Activated CD8-positive, alpha-beta memory T cell treated with anti-CD3 and anti-CD28 coated beads, Interleukin-2, amount 10 ng/mL, durations not matched to agents 7 days and 5 days (primary cell): ENCODE results near the gene TCF12. TPM values are rescaled to one million over a fixed set of nuclear protein-coding genes. Genes with fewer than 3 reads are reported as not detected.

Experiments used
- ATAC-seq: fragments of 150-1000 bp; cut with Tn5 transposase; one replicate; pipeline ENCODE4 v1.10.0; 2021; ENCODE audit warnings: moderate library complexity
- CTCF ChIA-PET: fragments of 350-600 bp; sonication (Branson Sonifier 250); formaldehyde crosslinking; loops from one replicate; lab custom pipeline; 2021; ENCODE audit warnings: antibody characterized with exemption; lab: Charles Lee
- DNase-seq: peaks from one replicate; pipeline ENCODE4 v3.0.0-alpha.2; 2020
- H3K27ac Mint-ChIP-seq: one replicate; pipeline ENCODE4 v1.8.0; 2021; ENCODE audit warnings: mild to moderate bottlenecking, mixed read lengths
- H3K27me3 Mint-ChIP-seq: one replicate; pipeline ENCODE4 v1.8.0; 2021; ENCODE audit warnings: mixed read lengths
- H3K36me3 Mint-ChIP-seq: one replicate; pipeline ENCODE4 v1.8.0; 2021; ENCODE audit warnings: mild to moderate bottlenecking, mixed read lengths
- H3K4me1 Mint-ChIP-seq: one replicate; pipeline ENCODE4 v1.8.0; 2021; ENCODE audit warnings: mixed read lengths
- H3K4me3 Mint-ChIP-seq: one replicate; pipeline ENCODE4 v1.8.0; 2021; ENCODE audit warnings: mild to moderate bottlenecking, moderate library complexity, mixed read lengths
- H3K9me3 Mint-ChIP-seq: one replicate; pipeline ENCODE4 v1.8.0; 2022; ENCODE audit warnings: low read depth, mixed read lengths
- total RNA-seq, 2 experiments: library from RNA; stranded (reverse); gene quantifications; one replicate each; pipeline ENCODE4 v1.2.3, GENCODE V29; 2021

TCF12 gene
- total RNA-seq, 2 experiments from 2014 or later = 75.4 to 89.0 TPM

DNA sequence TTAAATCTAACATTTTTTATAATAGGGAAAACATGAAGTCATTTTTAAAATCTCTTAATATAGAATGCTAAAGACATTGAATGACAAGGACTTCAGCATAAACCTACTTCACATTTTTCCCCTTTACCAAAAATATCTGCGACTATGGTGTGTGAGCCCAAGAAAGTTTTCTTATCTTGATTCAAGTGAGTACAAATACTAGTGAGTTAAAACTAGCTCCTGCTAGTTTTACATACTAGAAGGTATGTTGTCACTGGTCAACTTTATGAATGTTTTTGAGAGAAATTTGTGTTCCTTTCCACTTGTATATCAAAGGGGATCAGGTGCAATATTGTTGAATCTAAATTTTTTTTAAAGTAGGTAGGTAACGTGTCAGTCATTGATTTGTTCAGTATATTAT, 305.4 kb downstream of the TCF12 start:
- CTCF ChIA-PET = no interaction called here
- H3K36me3 Mint-ChIP-seq = no peaks in the 10 kb centered on the region
- no peak overlapping the region for H3K4me3 Mint-ChIP-seq
- DNase-seq (no peak), ATAC-seq (no peak)
- no peaks in the 10 kb centered on the region for H3K27me3 Mint-ChIP-seq
- H3K27ac Mint-ChIP-seq = no peak overlapping the region
- no peaks in the 10 kb centered on the region for H3K4me1 Mint-ChIP-seq
- no peaks in the 10 kb centered on the region for H3K9me3 Mint-ChIP-seq

GRCh38 chr15:57224664-57225063, 306.2 kb downstream of the TCF12 start:
- H3K9me3 Mint-ChIP-seq = no peaks in the 10 kb centered on the region
- H3K4me1 Mint-ChIP-seq = no peaks in the 10 kb centered on the region
- H3K27me3 Mint-ChIP-seq = no peaks in the 10 kb centered on the region
- H3K27ac Mint-ChIP-seq = no peak overlapping the region
- no peak overlapping the region for H3K4me3 Mint-ChIP-seq
- DNase-seq (no peak), ATAC-seq (no peak)
- CTCF ChIA-PET = no interaction called here
- H3K36me3 Mint-ChIP-seq = no peaks in the 10 kb centered on the region

DNA sequence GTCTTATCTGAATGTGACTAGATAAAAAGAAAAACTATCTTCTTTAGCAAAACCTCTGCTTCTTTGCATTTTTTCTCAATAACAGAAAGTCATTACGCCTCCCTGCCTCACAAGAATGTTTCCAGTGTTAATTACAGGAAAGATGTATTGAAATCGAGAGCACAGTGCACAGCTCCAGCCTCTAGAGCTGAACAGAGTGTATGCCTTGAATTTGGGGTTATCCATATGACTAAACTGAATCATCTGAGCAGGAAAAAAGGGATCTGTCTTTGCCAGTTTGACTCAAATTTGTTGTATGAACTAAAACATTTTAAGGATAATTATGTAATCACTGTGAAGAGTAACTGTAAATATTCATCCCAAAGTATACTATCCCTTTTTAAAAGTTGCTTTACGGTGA, 308.7 kb downstream of the TCF12 start:
- no peaks in the 10 kb centered on the region for H3K4me1 Mint-ChIP-seq
- H3K36me3 Mint-ChIP-seq = no peaks in the 10 kb centered on the region
- H3K4me3 Mint-ChIP-seq = no peak overlapping the region
- ATAC-seq (no peak), DNase-seq (no peak)
- H3K27ac Mint-ChIP-seq = no peak overlapping the region
- H3K9me3 Mint-ChIP-seq = no peaks in the 10 kb centered on the region
- H3K27me3 Mint-ChIP-seq = no peaks in the 10 kb centered on the region
- CTCF ChIA-PET = no interaction called here

GRCh38 chr15:57227899-57228298, 309.5 kb downstream of the TCF12 start:
- no peaks in the 10 kb centered on the region for H3K4me1 Mint-ChIP-seq
- no peak overlapping the region for H3K4me3 Mint-ChIP-seq
- H3K27ac Mint-ChIP-seq = no peak overlapping the region
- peaks cover 2% of the 10 kb centered on the region for H3K36me3 Mint-ChIP-seq
- no peak for ATAC-seq
- CTCF ChIA-PET = no interaction called here
- no peaks in the 10 kb centered on the region for H3K27me3 Mint-ChIP-seq
- H3K9me3 Mint-ChIP-seq = no peaks in the 10 kb centered on the region
- DNase-seq = no peak

DNA sequence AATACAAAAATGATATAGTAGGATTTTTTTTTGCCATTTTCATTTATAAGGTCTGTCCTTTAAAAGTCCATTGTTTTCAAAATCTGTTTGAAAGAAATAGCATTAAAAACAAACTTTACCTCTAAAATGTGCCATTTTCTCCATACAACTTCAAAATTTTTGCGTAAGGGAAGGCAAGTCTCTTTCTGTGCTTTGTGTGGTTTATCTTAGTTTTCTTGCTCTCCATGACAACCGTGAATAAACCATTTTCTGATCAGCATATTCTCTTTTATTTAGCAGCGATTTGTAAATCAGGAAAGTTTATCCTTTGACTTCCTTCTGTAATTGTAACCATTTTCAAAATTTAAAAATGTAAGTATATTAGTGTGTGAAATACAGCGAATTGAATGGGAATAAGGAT, 310.0 kb downstream of the TCF12 start:
- H3K27me3 Mint-ChIP-seq = no peaks in the 10 kb centered on the region
- CTCF ChIA-PET = no interaction called here
- DNase-seq (no peak), ATAC-seq (no peak)
- H3K27ac Mint-ChIP-seq = no peak overlapping the region
- H3K9me3 Mint-ChIP-seq = no peaks in the 10 kb centered on the region
- H3K4me1 Mint-ChIP-seq = no peaks in the 10 kb centered on the region
- no peak overlapping the region for H3K4me3 Mint-ChIP-seq
- peaks cover 3% of the 10 kb centered on the region for H3K36me3 Mint-ChIP-seq

DNA sequence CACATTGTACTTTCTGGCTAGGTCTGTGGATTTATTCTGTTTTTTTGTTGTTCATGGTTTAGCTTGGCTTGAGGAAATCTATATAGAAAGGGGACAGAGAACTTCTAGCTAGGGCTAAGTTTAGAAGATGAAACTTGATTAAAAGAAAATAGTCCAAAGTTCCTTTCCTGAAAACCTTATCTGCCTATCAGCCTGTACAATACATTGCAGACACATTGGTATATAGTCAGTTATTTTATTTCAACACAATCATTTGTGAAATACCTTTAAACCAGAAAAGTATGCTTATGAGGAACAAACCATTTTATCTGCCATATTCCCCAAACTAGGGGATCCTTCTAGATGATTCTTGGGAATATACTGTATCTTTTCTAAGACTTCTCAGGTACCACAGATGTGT, 310.6 kb downstream of the TCF12 start:
- CTCF ChIA-PET = no interaction called here
- Mint-ChIP-seq H3K27me3 (no peaks in the 10 kb centered on the region), H3K27ac (no peak overlapping the region), H3K4me3 (no peak overlapping the region), H3K9me3 (no peaks in the 10 kb centered on the region), H3K4me1 (no peaks in the 10 kb centered on the region), H3K36me3 (peaks cover 9% of the 10 kb centered on the region)
- ATAC-seq (no peak), DNase-seq (no peak)

GRCh38 chr15:57231559-57231958, 313.1 kb downstream of the TCF12 start:
- Mint-ChIP-seq H3K4me1 (no peaks in the 10 kb centered on the region), H3K27ac (no peak overlapping the region), H3K27me3 (no peaks in the 10 kb centered on the region), H3K36me3 (peaks cover 14% of the 10 kb centered on the region), H3K4me3 (no peak overlapping the region), H3K9me3 (no peaks in the 10 kb centered on the region)
- CTCF ChIA-PET = no interaction called here
- DNase-seq (no peak), ATAC-seq (no peak)

DNA sequence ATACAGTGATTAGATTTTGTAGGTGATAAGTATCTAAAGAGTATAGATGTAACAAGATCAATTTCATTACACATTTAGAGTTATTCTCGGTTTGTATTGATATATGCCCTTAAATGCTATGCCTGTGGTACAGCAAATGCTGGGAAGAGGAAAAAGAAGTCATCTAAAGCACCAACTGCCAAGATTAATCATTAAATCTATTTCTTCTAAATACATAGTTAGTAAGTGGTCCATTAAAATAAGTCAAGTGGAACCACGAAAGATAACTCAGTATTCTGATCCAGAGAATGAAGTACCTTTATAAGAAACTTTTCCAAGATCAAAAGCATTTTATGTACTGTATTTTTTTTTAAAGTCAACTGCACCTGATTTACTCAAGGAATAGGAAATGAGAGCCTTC, 315.7 kb downstream of the TCF12 start:
- Mint-ChIP-seq H3K27me3 (no peaks in the 10 kb centered on the region), H3K9me3 (no peaks in the 10 kb centered on the region), H3K4me3 (no peak overlapping the region), H3K27ac (no peak overlapping the region), H3K4me1 (no peaks in the 10 kb centered on the region), H3K36me3 (peaks cover 16% of the 10 kb centered on the region)
- ATAC-seq = no peak
- DNase-seq = no peak
- CTCF ChIA-PET = no interaction called here

GRCh38 chr15:57235186-57235585, 316.7 kb downstream of the TCF12 start:
- no peaks in the 10 kb centered on the region for H3K9me3 Mint-ChIP-seq
- no peaks in the 10 kb centered on the region for H3K4me1 Mint-ChIP-seq
- CTCF ChIA-PET = no interaction called here

GRCh38 chr15:57235873-57236272, 317.4 kb downstream of the TCF12 start:
- Mint-ChIP-seq H3K36me3 (peaks cover 18% of the 10 kb centered on the region), H3K4me1 (no peaks in the 10 kb centered on the region), H3K4me3 (no peak overlapping the region), H3K9me3 (no peaks in the 10 kb centered on the region), H3K27ac (no peak overlapping the region), H3K27me3 (no peaks in the 10 kb centered on the region)
- CTCF ChIA-PET = no interaction called here
- no peak for DNase-seq
- ATAC-seq = no peak

More at GRCh38 chr15:57235186-57235585, 316.7 kb downstream of the TCF12 start:
- H3K4me3 Mint-ChIP-seq = no peak overlapping the region
- ATAC-seq (no peak), DNase-seq (no peak)
- no peaks in the 10 kb centered on the region for H3K27me3 Mint-ChIP-seq
- H3K36me3 Mint-ChIP-seq = peaks cover 18% of the 10 kb centered on the region
- no peak overlapping the region for H3K27ac Mint-ChIP-seq

DNA sequence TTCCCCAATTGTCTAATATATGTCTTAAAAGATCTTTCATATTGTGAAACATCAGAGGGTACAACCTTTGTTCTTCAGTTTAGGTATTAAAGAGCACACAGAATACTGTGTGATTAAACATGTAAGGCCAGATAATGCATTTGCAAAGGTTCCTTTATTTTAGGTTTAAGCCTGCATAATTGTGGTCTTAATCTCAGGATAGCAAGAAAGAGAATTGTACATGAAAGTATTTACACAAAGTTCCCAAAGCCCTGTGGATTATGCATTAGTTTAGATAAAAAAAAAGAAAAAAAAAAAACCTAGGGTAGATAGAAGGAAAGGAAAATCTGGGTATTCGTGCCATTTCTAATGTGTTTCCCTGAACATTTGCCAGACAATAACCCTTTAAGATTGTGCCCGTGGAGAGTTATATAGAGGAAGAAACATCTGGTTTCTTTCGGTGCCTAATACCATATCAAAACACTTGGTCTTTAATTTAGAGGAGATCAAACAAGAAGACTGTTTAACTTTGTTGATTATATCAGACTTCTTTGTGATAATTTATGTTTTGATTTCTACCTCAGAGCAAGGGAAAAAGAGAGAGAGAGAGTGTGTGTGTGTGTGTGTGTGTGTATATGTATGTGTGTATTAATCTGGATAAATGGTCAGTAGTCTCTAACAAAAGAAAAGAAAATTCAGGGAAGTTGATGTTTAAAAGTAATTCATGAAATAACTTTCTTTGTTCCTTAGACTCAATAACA, 318.3 kb downstream of the TCF12 start:
- DNase-seq = no peak
- Mint-ChIP-seq H3K4me1 (no peaks in the 10 kb centered on the region), H3K9me3 (no peaks in the 10 kb centered on the region), H3K27me3 (no peaks in the 10 kb centered on the region), H3K36me3 (peaks cover 18% of the 10 kb centered on the region), H3K4me3 (no peak overlapping the region), H3K27ac (no peak overlapping the region)
- no peak for ATAC-seq
- CTCF ChIA-PET = no interaction called here

- Mint-ChIP-seq H3K9me3 (no peaks in the 10 kb centered on the region), H3K4me1 (no peaks in the 10 kb centered on the region), H3K4me3 (no peak overlapping the region), H3K27me3 (no peaks in the 10 kb centered on the region), H3K27ac (no peak overlapping the region), H3K36me3 (peaks cover 18% of the 10 kb centered on the region)
- CTCF ChIA-PET = no interaction called here
- ATAC-seq = no peak
- DNase-seq = no peak
These were observed 318.8 kb downstream of the TCF12 start for GRCh38 chr15:57237301-57237642.

- CTCF ChIA-PET = no interaction called here
- Mint-ChIP-seq H3K4me3 (no peak overlapping the region), H3K27me3 (no peaks in the 10 kb centered on the region), H3K9me3 (no peaks in the 10 kb centered on the region), H3K36me3 (peaks cover 16% of the 10 kb centered on the region), H3K27ac (no peak overlapping the region), H3K4me1 (no peaks in the 10 kb centered on the region)
- DNase-seq = no peak
- ATAC-seq = no peak
These were observed 319.2 kb downstream of the TCF12 start for GRCh38 chr15:57237676-57238075.

DNA sequence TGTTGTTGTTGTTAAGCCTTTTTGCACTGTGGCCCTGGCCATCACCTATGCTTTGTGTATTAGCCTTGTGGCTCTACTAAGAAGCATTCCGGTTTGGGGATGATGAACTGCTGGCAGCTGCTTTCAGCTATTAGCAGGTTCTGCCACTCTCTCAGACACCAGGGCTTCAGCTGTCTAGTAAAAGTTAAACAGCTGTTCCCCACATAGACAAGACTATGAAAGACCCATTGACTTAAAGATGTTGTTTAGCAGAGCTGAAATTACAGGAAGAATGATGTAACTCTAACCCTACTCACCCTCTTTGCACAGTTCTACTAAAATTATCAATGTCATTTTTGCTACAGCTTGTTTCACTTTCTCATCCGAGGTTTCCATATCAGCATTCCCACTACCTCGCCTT, 326.7 kb downstream of the TCF12 start:
- no peaks in the 10 kb centered on the region for H3K27me3 Mint-ChIP-seq
- no peaks in the 10 kb centered on the region for H3K4me1 Mint-ChIP-seq
- peaks cover 22% of the 10 kb centered on the region for H3K36me3 Mint-ChIP-seq
- H3K27ac Mint-ChIP-seq = no peak overlapping the region
- no peaks in the 10 kb centered on the region for H3K9me3 Mint-ChIP-seq
- no peak for ATAC-seq
- DNase-seq = no peak
- CTCF ChIA-PET = no interaction called here
- no peak overlapping the region for H3K4me3 Mint-ChIP-seq

GRCh38 chr15:57245714-57246113, 327.3 kb downstream of the TCF12 start:
- no peaks in the 10 kb centered on the region for H3K4me1 Mint-ChIP-seq
- H3K27me3 Mint-ChIP-seq = no peaks in the 10 kb centered on the region
- ATAC-seq (no peak), DNase-seq (no peak)
- H3K36me3 Mint-ChIP-seq = peaks cover 22% of the 10 kb centered on the region
- H3K27ac Mint-ChIP-seq = no peak overlapping the region
- H3K4me3 Mint-ChIP-seq = no peak overlapping the region
- CTCF ChIA-PET = no interaction called here
- H3K9me3 Mint-ChIP-seq = no peaks in the 10 kb centered on the region
